ENCODE data around the gene CLNK.

The CLNK gene

GRCh38 chr4:10441512-10441911, 243.1 kb downstream of the CLNK start:
- no peak for DNase-seq

- no peak for DNase-seq
These were observed 245.6 kb downstream of the CLNK start for GRCh38 chr4:10438924-10439323.

DNA sequence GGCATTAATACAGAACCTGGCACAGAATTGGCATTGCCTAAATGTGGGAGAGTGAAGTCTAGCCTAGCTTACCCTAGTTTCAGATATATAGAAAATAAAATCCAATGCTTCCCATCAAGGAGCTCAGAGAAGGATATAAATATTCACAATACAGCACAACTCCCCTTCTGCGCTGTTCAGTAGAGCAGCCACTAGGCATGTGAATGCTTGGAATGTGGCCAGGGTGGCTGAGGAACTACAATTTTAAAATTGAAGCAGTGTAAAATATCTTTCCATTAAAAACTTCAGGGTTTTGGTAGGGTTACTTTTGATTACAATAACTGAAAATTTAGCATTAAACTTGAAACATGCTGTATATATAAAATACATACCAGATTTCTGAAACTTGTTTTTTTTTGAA, 246.8 kb downstream of the CLNK start:
- no peak for DNase-seq

All from DMS79 treated with DMSO at 0.1 percent for 48 hours (cell line).